Mammary epithelial cell (primary cell): ENCODE results near the gene NNMT.

Experiments
- EZH2 ChIP-seq: IDR thresholded peaks from 2 replicates; pipeline ENCODE4 v1.6.1; 2012; ENCODE audit warnings: low read length, inconsistent platforms, borderline replicate concordance
- TF ChIP-seq, protein P1 (sequence below), 2 donors: IDR thresholded peaks in 1 of 2; conservative IDR thresholded peaks in 1 of 2; 2 replicates each; pipeline ENCODE4 v1.5.1; 2011 to 2012; ENCODE audit warnings: inconsistent platforms in 2 of 2, low read length in 2 of 2, mild to moderate bottlenecking in 2 of 2, control low read depth in 1 of 2, low read depth in 1 of 2; ENCODE audit not compliant: insufficient read depth in 1 of 2; ENCODE audit errors: extremely low read depth in 1 of 2

- TF ChIP-seq, protein P1, sequence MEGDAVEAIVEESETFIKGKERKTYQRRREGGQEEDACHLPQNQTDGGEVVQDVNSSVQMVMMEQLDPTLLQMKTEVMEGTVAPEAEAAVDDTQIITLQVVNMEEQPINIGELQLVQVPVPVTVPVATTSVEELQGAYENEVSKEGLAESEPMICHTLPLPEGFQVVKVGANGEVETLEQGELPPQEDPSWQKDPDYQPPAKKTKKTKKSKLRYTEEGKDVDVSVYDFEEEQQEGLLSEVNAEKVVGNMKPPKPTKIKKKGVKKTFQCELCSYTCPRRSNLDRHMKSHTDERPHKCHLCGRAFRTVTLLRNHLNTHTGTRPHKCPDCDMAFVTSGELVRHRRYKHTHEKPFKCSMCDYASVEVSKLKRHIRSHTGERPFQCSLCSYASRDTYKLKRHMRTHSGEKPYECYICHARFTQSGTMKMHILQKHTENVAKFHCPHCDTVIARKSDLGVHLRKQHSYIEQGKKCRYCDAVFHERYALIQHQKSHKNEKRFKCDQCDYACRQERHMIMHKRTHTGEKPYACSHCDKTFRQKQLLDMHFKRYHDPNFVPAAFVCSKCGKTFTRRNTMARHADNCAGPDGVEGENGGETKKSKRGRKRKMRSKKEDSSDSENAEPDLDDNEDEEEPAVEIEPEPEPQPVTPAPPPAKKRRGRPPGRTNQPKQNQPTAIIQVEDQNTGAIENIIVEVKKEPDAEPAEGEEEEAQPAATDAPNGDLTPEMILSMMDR (conservative IDR thresholded peaks at IDR 0.05 in 1 of 2, IDR thresholded peaks at IDR 0.05 in 1 of 2; ENCODE audit: extremely low read depth in 1 of 2, insufficient read depth in 1 of 2, low read depth in 1 of 2, low read length in 2 of 2): no peak
- no peak for TF ChIP-seq EZH2
These were observed 4.8 kb upstream of the NNMT start for GRCh38 chr11:114291381-114291780.
